GM23338 (cell line): ENCODE data around the gene PRR35. TPM values are rescaled to one million over a fixed set of nuclear protein-coding genes. Genes with fewer than 3 reads are reported as not detected.

Source experiments
- CREB1 ChIP-seq: fragments of 250-450 bp; sonication (Bioruptor Pico); IDR thresholded peaks from 2 replicates; pipeline ENCODE4 v1.5.0; 2020; ENCODE audit warnings: low read depth, mild to moderate bottlenecking, moderate library complexity
- NANOG ChIP-seq: IDR thresholded peaks from 2 replicates; pipeline ENCODE4 v1.6.1; 2016; ENCODE audit warnings: antibody characterized with exemption, borderline replicate concordance
- POLR2AphosphoS5 ChIP-seq: IDR thresholded peaks from 2 replicates; pipeline ENCODE4 v1.6.1; 2016; ENCODE audit warnings: antibody characterized with exemption, low read depth
- ZNF114 ChIP-seq: fragments of 250-450 bp; sonication (Bioruptor Pico); IDR thresholded peaks from 2 replicates; pipeline ENCODE4 v1.5.0; 2020; ENCODE audit warnings: mild to moderate bottlenecking, moderate library complexity
- microRNA-seq: library from miRNA; unstranded; fragments of <30 nt; microRNA quantifications from one replicate; pipeline ENCODE4, GENCODE V29; 2017
- polyA plus RNA-seq: library from polyadenylated mRNA; unstranded; fragments of >200 nt; fragmentation: Nextera tagmentation; extraction: Ambion mirVana; gene quantifications from 2 replicates; pipeline ENCODE4 v1.2.1, GENCODE V29; 2016
- small RNA-seq: library from RNA; depleted of rRNA; stranded (forward); fragments of <200 nt; gene quantifications from one replicate; pipeline ENCODE3, GENCODE V24; 2014; ENCODE audit warnings: low replicate concordance
- total RNA-seq: library from RNA; depleted of rRNA; stranded (reverse); fragments of >200 nt; shearing (Covaris generic); gene quantifications from 2 replicates; pipeline ENCODE4 v1.2.3, GENCODE V29; 2014; rRNA removed
- TF ChIP-seq, protein P1 (sequence below): fragments of 250-450 bp; sonication (Bioruptor Pico); IDR thresholded peaks from 2 replicates; pipeline ENCODE4 v1.5.0; 2020; ENCODE audit warnings: mild to moderate bottlenecking, moderate library complexity

The PRR35 gene
- total and polyA plus RNA-seq, 2 experiments from 2014 or later, result 0.32 to 1.4 TPM

DNA sequence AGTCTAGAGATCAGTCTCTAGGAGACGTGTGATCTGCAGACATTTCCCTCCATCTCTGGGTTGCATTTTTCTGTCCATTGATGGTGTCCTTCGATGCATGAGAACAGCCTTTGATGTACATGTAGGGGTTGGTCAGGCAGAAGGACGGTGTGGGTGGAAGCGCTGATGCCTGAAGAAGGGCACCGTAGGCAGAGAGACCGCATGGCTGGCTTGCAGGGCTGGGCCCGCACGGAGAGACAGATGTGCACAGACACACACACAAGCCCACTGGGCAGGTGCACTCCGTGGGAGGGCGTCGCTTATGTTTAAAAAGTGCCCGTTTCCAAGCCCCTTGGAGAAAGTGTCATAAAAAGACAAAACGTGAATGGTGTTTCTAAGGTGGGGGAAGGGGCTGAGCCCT, 54.9 kb downstream of the PRR35 start (continued):
- TF ChIP-seq, protein P1, sequence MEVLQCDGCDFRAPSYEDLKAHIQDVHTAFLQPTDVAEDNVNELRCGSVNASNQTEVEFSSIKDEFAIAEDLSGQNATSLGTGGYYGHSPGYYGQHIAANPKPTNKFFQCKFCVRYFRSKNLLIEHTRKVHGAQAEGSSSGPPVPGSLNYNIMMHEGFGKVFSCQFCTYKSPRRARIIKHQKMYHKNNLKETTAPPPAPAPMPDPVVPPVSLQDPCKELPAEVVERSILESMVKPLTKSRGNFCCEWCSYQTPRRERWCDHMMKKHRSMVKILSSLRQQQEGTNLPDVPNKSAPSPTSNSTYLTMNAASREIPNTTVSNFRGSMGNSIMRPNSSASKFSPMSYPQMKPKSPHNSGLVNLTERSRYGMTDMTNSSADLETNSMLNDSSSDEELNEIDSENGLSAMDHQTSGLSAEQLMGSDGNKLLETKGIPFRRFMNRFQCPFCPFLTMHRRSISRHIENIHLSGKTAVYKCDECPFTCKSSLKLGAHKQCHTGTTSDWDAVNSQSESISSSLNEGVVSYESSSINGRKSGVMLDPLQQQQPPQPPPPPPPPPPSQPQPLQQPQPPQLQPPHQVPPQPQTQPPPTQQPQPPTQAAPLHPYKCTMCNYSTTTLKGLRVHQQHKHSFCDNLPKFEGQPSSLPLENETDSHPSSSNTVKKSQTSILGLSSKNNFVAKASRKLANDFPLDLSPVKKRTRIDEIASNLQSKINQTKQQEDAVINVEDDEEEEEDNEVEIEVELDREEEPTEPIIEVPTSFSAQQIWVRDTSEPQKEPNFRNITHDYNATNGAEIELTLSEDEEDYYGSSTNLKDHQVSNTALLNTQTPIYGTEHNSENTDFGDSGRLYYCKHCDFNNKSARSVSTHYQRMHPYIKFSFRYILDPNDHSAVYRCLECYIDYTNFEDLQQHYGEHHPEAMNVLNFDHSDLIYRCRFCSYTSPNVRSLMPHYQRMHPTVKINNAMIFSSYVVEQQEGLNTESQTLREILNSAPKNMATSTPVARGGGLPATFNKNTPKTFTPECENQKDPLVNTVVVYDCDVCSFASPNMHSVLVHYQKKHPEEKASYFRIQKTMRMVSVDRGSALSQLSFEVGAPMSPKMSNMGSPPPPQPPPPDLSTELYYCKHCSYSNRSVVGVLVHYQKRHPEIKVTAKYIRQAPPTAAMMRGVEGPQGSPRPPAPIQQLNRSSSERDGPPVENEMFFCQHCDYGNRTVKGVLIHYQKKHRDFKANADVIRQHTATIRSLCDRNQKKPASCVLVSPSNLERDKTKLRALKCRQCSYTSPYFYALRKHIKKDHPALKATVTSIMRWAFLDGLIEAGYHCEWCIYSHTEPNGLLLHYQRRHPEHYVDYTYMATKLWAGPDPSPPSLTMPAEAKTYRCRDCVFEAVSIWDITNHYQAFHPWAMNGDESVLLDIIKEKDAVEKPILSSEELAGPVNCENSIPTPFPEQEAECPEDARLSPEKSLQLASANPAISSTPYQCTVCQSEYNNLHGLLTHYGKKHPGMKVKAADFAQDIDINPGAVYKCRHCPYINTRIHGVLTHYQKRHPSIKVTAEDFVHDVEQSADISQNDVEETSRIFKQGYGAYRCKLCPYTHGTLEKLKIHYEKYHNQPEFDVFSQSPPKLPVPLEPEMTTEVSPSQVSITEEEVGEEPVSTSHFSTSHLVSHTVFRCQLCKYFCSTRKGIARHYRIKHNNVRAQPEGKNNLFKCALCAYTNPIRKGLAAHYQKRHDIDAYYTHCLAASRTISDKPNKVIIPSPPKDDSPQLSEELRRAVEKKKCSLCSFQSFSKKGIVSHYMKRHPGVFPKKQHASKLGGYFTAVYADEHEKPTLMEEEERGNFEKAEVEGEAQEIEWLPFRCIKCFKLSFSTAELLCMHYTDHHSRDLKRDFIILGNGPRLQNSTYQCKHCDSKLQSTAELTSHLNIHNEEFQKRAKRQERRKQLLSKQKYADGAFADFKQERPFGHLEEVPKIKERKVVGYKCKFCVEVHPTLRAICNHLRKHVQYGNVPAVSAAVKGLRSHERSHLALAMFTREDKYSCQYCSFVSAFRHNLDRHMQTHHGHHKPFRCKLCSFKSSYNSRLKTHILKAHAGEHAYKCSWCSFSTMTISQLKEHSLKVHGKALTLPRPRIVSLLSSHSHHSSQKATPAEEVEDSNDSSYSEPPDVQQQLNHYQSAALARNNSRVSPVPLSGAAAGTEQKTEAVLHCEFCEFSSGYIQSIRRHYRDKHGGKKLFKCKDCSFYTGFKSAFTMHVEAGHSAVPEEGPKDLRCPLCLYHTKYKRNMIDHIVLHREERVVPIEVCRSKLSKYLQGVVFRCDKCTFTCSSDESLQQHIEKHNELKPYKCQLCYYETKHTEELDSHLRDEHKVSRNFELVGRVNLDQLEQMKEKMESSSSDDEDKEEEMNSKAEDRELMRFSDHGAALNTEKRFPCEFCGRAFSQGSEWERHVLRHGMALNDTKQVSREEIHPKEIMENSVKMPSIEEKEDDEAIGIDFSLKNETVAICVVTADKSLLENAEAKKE, result no peak
- TF ChIP-seq POLR2AphosphoS5, result no peak
- no peak for TF ChIP-seq ZNF114 (CRISPR knock-in tag)
- TF ChIP-seq CREB1 (CRISPR knock-in tag), result no peak
- no peak for TF ChIP-seq NANOG

Small RNAs within 50 kb of the gene (microRNA-seq; reads per million reads assigned to microRNA genes)
- gene MIR3176 (17.7 reads per million, percentile 42 among the genes with 10 or more reads in this experiment), gene MIR5587 (0.89 reads per million)

Small RNAs within 50 kb of the gene (small RNA-seq; reads per million reads assigned to genes)
- gene MIR3176 (1.6 reads per million, percentile 75 among the genes with 10 or more reads in this experiment), gene MIR5587 (not detected), gene Z98883.1 (not detected)

Other genes with a start within 250 kb of the PRR35 start
- 50.6 and 54.5 TPM in 2 replicates for gene AXIN1, start 207.7 kb upstream of the PRR35 start, total RNA-seq
- 14.3 and 15.0 TPM in 2 replicates for gene AXIN1, start 207.7 kb upstream of the PRR35 start, polyA plus RNA-seq
- 115 and 169 TPM in 2 replicates for gene MRPL28, start 189.9 kb upstream of the PRR35 start, total RNA-seq
- 129 and 135 TPM in 2 replicates for gene MRPL28, start 189.9 kb upstream of the PRR35 start, polyA plus RNA-seq
- 98.7 and 112 TPM in 2 replicates for gene PGAP6, start 178.4 kb upstream of the PRR35 start, total RNA-seq
- gene PGAP6, start 178.4 kb upstream of the PRR35 start, polyA plus RNA-seq, result 25.1 and 29.5 TPM in 2 replicates
- 228 and 249 TPM in 2 replicates for gene NME4, start 163.2 kb upstream of the PRR35 start, total RNA-seq
- 511 and 521 TPM in 2 replicates for gene NME4, start 163.2 kb upstream of the PRR35 start, polyA plus RNA-seq
- gene DECR2, start 158.5 kb upstream of the PRR35 start, total RNA-seq, result 17.9 and 26.9 TPM in 2 replicates
- 19.0 and 20.3 TPM in 2 replicates for gene DECR2, start 158.5 kb upstream of the PRR35 start, polyA plus RNA-seq
- gene RAB11FIP3, start 134.7 kb upstream of the PRR35 start, total RNA-seq, result 27.9 and 29.2 TPM in 2 replicates
- gene RAB11FIP3, start 134.7 kb upstream of the PRR35 start, polyA plus RNA-seq, result 3.2 and 4.4 TPM in 2 replicates
- gene CAPN15, start 32.7 kb upstream of the PRR35 start, total RNA-seq, result 142 and 164 TPM in 2 replicates
- gene CAPN15, start 32.7 kb upstream of the PRR35 start, polyA plus RNA-seq, result 27.3 and 30.7 TPM in 2 replicates
- gene NHLRC4, start 6.6 kb downstream of the PRR35 start, total RNA-seq, result 0.80 TPM in 1 of 2 replicates, not detected in the other
- 0.14 and 0.47 TPM in 2 replicates for gene NHLRC4, start 6.6 kb downstream of the PRR35 start, polyA plus RNA-seq
- gene PIGQ, start 9.6 kb downstream of the PRR35 start, total RNA-seq, result 49.9 and 62.3 TPM in 2 replicates
- gene PIGQ, start 9.6 kb downstream of the PRR35 start, polyA plus RNA-seq, result 28.0 and 30.2 TPM in 2 replicates
- 24.2 and 24.6 TPM in 2 replicates for gene RAB40C, start 29.7 kb downstream of the PRR35 start, total RNA-seq
- gene RAB40C, start 29.7 kb downstream of the PRR35 start, polyA plus RNA-seq, result 11.2 and 12.0 TPM in 2 replicates
- gene WFIKKN1, start 70.6 kb downstream of the PRR35 start, total RNA-seq, result 6.8 and 11.2 TPM in 2 replicates
- 3.5 and 4.0 TPM in 2 replicates for gene WFIKKN1, start 70.6 kb downstream of the PRR35 start, polyA plus RNA-seq
- 131 and 153 TPM in 2 replicates for gene METTL26, start 75.9 kb downstream of the PRR35 start, total RNA-seq
- 223 and 225 TPM in 2 replicates for gene METTL26, start 75.9 kb downstream of the PRR35 start, polyA plus RNA-seq
- gene MCRIP2, start 81.4 kb downstream of the PRR35 start, total RNA-seq, result 53.2 and 64.3 TPM in 2 replicates
- gene MCRIP2, start 81.4 kb downstream of the PRR35 start, polyA plus RNA-seq, result 67.7 and 80.2 TPM in 2 replicates
- 42.2 and 44.4 TPM in 2 replicates for gene WDR90, start 89.0 kb downstream of the PRR35 start, total RNA-seq
- gene WDR90, start 89.0 kb downstream of the PRR35 start, polyA plus RNA-seq, result 25.9 and 26.3 TPM in 2 replicates
- 93.8 and 129 TPM in 2 replicates for gene RHOT2, start 107.7 kb downstream of the PRR35 start, total RNA-seq
- 159 and 163 TPM in 2 replicates for gene RHOT2, start 107.7 kb downstream of the PRR35 start, polyA plus RNA-seq
- 10.1 and 11.5 TPM in 2 replicates for gene RHBDL1, start 115.3 kb downstream of the PRR35 start, total RNA-seq
- 8.4 and 9.2 TPM in 2 replicates for gene RHBDL1, start 115.3 kb downstream of the PRR35 start, polyA plus RNA-seq
- 108 and 123 TPM in 2 replicates for gene STUB1, start 120.0 kb downstream of the PRR35 start, total RNA-seq
- gene STUB1, start 120.0 kb downstream of the PRR35 start, polyA plus RNA-seq, result 91.7 and 107 TPM in 2 replicates
- gene JMJD8, start 123.9 kb downstream of the PRR35 start, total RNA-seq, result 79.3 and 82.5 TPM in 2 replicates
- gene JMJD8, start 123.9 kb downstream of the PRR35 start, polyA plus RNA-seq, result 43.1 and 48.5 TPM in 2 replicates
- 11.5 and 15.8 TPM in 2 replicates for gene WDR24, start 130.0 kb downstream of the PRR35 start, total RNA-seq
- 7.2 and 8.0 TPM in 2 replicates for gene WDR24, start 130.0 kb downstream of the PRR35 start, polyA plus RNA-seq
- 10.6 and 12.6 TPM in 2 replicates for gene FBXL16, start 145.4 kb downstream of the PRR35 start, total RNA-seq
- gene FBXL16, start 145.4 kb downstream of the PRR35 start, polyA plus RNA-seq, result 7.9 and 8.9 TPM in 2 replicates
- gene METRN, start 154.7 kb downstream of the PRR35 start, total RNA-seq, result 33.0 and 36.9 TPM in 2 replicates
- gene METRN, start 154.7 kb downstream of the PRR35 start, polyA plus RNA-seq, result 18.7 and 28.9 TPM in 2 replicates
- gene ANTKMT, start 160.8 kb downstream of the PRR35 start, total RNA-seq, result 23.8 and 37.1 TPM in 2 replicates
- 37.2 and 59.0 TPM in 2 replicates for gene ANTKMT, start 160.8 kb downstream of the PRR35 start, polyA plus RNA-seq
- gene CCDC78, start 166.0 kb downstream of the PRR35 start, total RNA-seq, result 3.5 and 12.6 TPM in 2 replicates
- 8.7 and 10.5 TPM in 2 replicates for gene CCDC78, start 166.0 kb downstream of the PRR35 start, polyA plus RNA-seq
- gene HAGHL, start 166.7 kb downstream of the PRR35 start, total RNA-seq, result 19.1 and 21.6 TPM in 2 replicates
- gene HAGHL, start 166.7 kb downstream of the PRR35 start, polyA plus RNA-seq, result 35.3 and 45.2 TPM in 2 replicates
- gene CIAO3, start 180.6 kb downstream of the PRR35 start, total RNA-seq, result 19.2 and 42.3 TPM in 2 replicates
- gene CIAO3, start 180.6 kb downstream of the PRR35 start, polyA plus RNA-seq, result 13.0 and 15.4 TPM in 2 replicates
- gene MSLN, start 200.3 kb downstream of the PRR35 start, total RNA-seq, result 0.10 TPM in 1 of 2 replicates, not detected in the other
- not detected in 2 replicates for gene MSLN, start 200.3 kb downstream of the PRR35 start, polyA plus RNA-seq
- 41.9 and 79.5 TPM in 2 replicates for gene RPUSD1, start 228.0 kb downstream of the PRR35 start, total RNA-seq
- 19.1 and 20.7 TPM in 2 replicates for gene RPUSD1, start 228.0 kb downstream of the PRR35 start, polyA plus RNA-seq
- gene CHTF18, start 228.2 kb downstream of the PRR35 start, total RNA-seq, result 108 and 129 TPM in 2 replicates
- 61.3 and 69.2 TPM in 2 replicates for gene CHTF18, start 228.2 kb downstream of the PRR35 start, polyA plus RNA-seq
- not detected in 2 replicates for gene GNG13, start 240.3 kb downstream of the PRR35 start, total RNA-seq
- 0.29 and 0.30 TPM in 2 replicates for gene GNG13, start 240.3 kb downstream of the PRR35 start, polyA plus RNA-seq